Activated CD8-positive, alpha-beta T cell treated with anti-CD3 and anti-CD28 coated beads, Interleukin-2, amount 10 ng/mL, durations not matched to agents 7 days and 5 days (primary cell): ENCODE data around the gene ZNF726. TPM values are rescaled to one million over a fixed set of nuclear protein-coding genes. Genes with fewer than 3 reads are reported as not detected.
A peak's percentile ranks its signal among the peaks of the same experiment; 100 is the strongest.
"Not testable (repeated sequence)": the region's sequence is repeated elsewhere in the genome, so short reads cannot be mapped to it uniquely, and the experiment has no call there.

Source experiments
- ATAC-seq: fragments of 150-1000 bp; cut with Tn5 transposase; one replicate; pipeline ENCODE4 v1.10.0; 2021; ENCODE audit warnings: moderate library complexity
- CTCF ChIA-PET: fragments of 350-600 bp; sonication (Branson Sonifier 250); formaldehyde crosslinking; loops from one replicate; lab custom pipeline; 2021; ENCODE audit warnings: antibody characterized with exemption; lab: Charles Lee
- POLR2A ChIA-PET: fragments of 350-600 bp; sonication (Branson Sonifier 250); formaldehyde crosslinking; loops from one replicate; lab custom pipeline; 2021; ENCODE audit warnings: antibody characterized with exemption; lab: Charles Lee
- DNase-seq: peaks from one replicate; pipeline ENCODE4 v3.0.0-alpha.2; 2020
- H3K27ac Mint-ChIP-seq: one replicate; pipeline ENCODE4 v1.8.0; 2021; ENCODE audit warnings: mild to moderate bottlenecking, mixed read lengths
- H3K27me3 Mint-ChIP-seq: one replicate; pipeline ENCODE4 v1.8.0; 2021; ENCODE audit warnings: low read depth, mixed read lengths
- H3K36me3 Mint-ChIP-seq: one replicate; pipeline ENCODE4 v1.8.0; 2021; ENCODE audit warnings: low read depth, mixed read lengths
- H3K4me1 Mint-ChIP-seq: one replicate; pipeline ENCODE4 v1.8.0; 2021; ENCODE audit warnings: low read depth, mixed read lengths
- H3K4me3 Mint-ChIP-seq: one replicate; pipeline ENCODE4 v1.8.0; 2021; ENCODE audit warnings: mild to moderate bottlenecking, mixed read lengths
- H3K9me3 Mint-ChIP-seq: one replicate; pipeline ENCODE4 v1.8.0; 2022; ENCODE audit warnings: mixed read lengths; ENCODE audit not compliant: insufficient read depth
- total RNA-seq, 2 experiments: library from RNA; stranded (reverse); gene quantifications; one replicate each; pipeline ENCODE4 v1.2.3, GENCODE V29; 2021

The ZNF726 gene
- total RNA-seq, 2 experiments from 2014 or later: 16.6 to 16.7 TPM

DNA sequence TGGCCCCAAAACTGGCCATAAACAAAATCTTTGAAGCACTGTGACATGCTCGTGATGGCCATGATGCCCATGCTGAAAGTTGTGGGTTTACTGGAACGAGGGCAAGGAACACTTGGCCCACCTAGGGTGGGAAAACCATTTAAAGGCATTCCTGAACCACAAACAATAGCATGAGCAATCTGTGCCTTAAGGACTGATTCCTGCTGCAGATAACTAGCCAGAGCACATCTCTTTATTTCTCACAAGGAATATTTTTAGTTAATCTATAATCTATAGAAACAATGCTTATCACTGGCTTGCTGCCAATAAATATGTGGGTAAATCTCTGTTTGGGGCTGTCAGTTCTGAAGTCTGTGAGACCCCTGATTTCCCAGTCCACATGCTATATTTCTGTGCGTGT lies 10.3 kb upstream of the ZNF726 start:
- H3K36me3 Mint-ChIP-seq: no peaks in the 10 kb centered on the region
- peaks cover 29% of the 10 kb centered on the region for H3K9me3 Mint-ChIP-seq
- no peak overlapping the region for H3K27ac Mint-ChIP-seq
- no peaks in the 10 kb centered on the region for H3K27me3 Mint-ChIP-seq
- POLR2A ChIA-PET: no interaction called here
- no peak overlapping the region for H3K4me3 Mint-ChIP-seq
- CTCF ChIA-PET: no interaction called here
- H3K4me1 Mint-ChIP-seq: no peaks in the 10 kb centered on the region
- DNase-seq (no peak), ATAC-seq (no peak)

DNA sequence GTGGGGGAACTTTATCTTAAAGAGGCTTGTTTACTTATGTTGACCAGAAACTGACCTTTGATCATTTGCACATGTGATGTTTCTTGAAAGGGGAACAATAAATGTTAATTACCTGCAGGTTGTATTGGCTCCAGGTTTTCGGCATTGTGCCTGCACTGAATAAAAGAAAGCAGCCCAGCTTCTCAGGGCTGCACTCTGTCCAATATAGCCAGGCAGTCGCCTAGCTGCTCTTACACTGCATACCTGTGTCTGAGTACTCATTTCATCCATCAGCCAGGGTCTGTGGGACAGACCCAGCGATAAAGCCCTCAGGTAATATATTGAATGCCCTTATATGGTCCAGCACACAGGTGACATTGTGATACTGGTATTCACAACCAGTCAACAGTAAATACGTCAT lies 8.9 kb upstream of the ZNF726 start:
- ChIA-PET POLR2A (no interaction called here), CTCF (no interaction called here)
- no peaks in the 10 kb centered on the region for H3K36me3 Mint-ChIP-seq
- H3K27me3 Mint-ChIP-seq: no peaks in the 10 kb centered on the region
- H3K4me3 Mint-ChIP-seq: no peak overlapping the region
- ATAC-seq: no peak
- H3K27ac Mint-ChIP-seq: no peak overlapping the region
- DNase-seq: no peak
- no peaks in the 10 kb centered on the region for H3K4me1 Mint-ChIP-seq
- H3K9me3 Mint-ChIP-seq: peaks cover 32% of the 10 kb centered on the region

DNA sequence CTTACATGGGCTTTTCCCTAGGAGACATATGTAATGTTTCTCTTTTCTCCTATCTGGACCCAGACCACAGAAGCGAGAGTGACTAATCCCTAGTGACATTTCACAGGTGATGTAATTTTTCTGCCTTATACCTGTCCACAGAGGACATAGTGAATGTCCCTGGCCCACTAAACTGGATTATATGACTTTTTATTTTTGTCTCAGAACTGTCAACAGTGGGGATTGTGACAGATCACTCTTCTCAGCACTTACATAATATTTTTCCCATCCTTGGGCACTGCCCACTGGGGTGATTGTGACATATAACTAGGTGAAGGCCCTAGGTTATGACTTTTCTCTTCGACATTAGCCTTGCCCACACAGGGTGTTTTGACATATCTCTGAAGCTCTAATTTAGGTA lies 7.9 kb upstream of the ZNF726 start:
- CTCF ChIA-PET: no interaction called here

DNA sequence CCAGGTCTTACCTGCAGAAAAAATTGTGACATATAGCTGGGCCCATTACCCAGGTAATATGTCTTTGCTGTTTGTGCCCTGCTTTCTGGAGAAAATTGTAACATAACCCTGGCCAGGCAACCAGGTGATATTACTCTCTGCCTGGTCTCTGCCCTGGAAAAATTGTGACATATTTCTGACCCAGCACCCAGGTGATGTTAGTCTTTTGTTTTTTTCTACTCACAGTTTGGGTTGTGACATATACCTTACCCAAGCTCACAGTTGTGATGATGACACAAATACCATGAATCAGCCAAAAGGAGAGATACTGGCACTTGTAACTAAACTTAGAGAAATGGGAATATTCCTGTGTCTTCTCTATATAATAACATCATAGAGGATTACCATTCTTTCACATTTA lies 6.5 kb upstream of the ZNF726 start:
- no peak overlapping the region for H3K4me3 Mint-ChIP-seq
- ChIA-PET POLR2A (no interaction called here), CTCF (no interaction called here)
- no peaks in the 10 kb centered on the region for H3K27me3 Mint-ChIP-seq
- peaks cover 32% of the 10 kb centered on the region for H3K9me3 Mint-ChIP-seq
- H3K4me1 Mint-ChIP-seq: no peaks in the 10 kb centered on the region
- no peak for DNase-seq
- no peak for ATAC-seq
- H3K36me3 Mint-ChIP-seq: peaks cover under 1% of the 10 kb centered on the region
- H3K27ac Mint-ChIP-seq: no peak overlapping the region

More for the DNA sequence above, 7.9 kb upstream of the ZNF726 start:
- Mint-ChIP-seq H3K4me1 (no peaks in the 10 kb centered on the region), H3K27me3 (no peaks in the 10 kb centered on the region), H3K27ac (no peak overlapping the region), H3K4me3 (no peak overlapping the region), H3K9me3 (peaks cover 27% of the 10 kb centered on the region), H3K36me3 (no peaks in the 10 kb centered on the region)
- DNase-seq: no peak
- POLR2A ChIA-PET: no interaction called here
- no peak for ATAC-seq

DNA sequence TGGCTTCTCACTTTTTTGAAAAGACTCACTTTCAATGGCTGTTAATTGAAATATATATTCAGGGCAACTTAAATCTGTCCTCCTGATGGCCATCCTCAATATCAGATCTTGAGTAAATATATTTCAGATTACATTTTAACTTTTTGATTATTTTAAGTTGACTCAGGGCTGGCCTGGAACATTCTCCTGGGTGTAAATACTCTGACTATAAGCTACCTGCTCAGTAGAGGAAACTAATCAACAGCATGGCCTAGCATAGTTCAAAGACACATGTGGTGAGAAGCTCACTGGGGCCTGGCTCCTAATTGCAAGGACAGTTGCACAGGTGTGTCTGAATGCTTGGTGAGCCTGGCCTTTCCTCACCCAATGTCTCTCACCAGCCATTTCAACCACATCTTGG lies 5.5 kb upstream of the ZNF726 start:
- no peak overlapping the region for H3K4me3 Mint-ChIP-seq
- peaks cover 9% of the 10 kb centered on the region for H3K36me3 Mint-ChIP-seq
- ChIA-PET POLR2A (no interaction called here), CTCF (no interaction called here)
- H3K9me3 Mint-ChIP-seq: peaks cover 35% of the 10 kb centered on the region
- H3K27ac Mint-ChIP-seq: no peak overlapping the region
- ATAC-seq (no peak), DNase-seq (no peak)
- no peaks in the 10 kb centered on the region for H3K27me3 Mint-ChIP-seq
- peaks cover 3% of the 10 kb centered on the region for H3K4me1 Mint-ChIP-seq

DNA sequence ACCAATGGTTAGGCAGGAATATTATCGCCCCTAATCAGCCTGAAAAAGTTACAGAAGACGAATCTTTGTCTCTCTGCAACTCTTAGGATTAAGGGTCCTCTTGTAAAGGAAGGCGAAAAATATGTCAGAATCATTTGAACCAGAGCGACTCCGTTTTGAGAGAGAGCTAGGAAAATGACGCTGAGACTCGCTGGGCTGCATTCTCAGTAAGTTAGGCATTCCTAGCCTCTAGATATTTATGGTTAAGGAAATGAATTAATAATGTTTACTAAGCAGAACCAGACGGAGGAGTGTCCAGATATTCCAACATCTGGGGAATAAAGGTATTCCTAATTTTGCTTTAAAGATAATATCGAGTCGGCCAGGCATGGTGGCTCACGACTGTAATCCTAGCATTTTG lies 755 bp upstream of the ZNF726 start:
- H3K4me3 Mint-ChIP-seq: peak overlapping the region; percentile 95
- H3K36me3 Mint-ChIP-seq: peaks cover 47% of the 10 kb centered on the region
- H3K4me1 Mint-ChIP-seq: peaks cover 23% of the 10 kb centered on the region
- CTCF ChIA-PET: no interaction called here
- H3K9me3 Mint-ChIP-seq: peaks cover 39% of the 10 kb centered on the region
- DNase-seq (no peak), ATAC-seq (no peak)
- POLR2A ChIA-PET: interaction anchor here (1.0 to 2.3 kb wide), 6 partner anchors 17 to 640 kb away, joined by 4 to 26 read pairs (median 10); partner anchors contain the start of genes ZNF254 and ZNF91
- H3K27me3 Mint-ChIP-seq: no peaks in the 10 kb centered on the region
- peak overlapping the region; percentile 99 for H3K27ac Mint-ChIP-seq

DNA sequence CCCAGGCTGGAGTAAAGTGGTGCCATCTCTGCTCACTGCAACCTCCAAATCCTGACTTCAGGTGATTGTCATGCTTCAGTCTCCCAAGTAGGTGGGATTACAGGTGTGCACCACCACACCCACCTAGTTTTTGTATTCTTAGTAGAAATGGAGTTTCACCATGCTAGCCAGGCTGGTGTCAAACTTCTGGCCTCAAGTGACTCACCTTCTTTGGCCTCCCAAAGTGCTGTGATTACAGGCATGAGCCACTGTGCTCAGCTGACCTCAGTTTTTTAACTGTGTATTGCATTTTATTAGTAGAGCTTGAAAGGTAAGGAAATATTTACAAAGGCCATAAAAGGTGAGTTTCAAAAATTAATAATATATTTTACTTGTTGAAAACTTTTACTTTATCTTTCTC lies 2.3 kb downstream of the ZNF726 start:
- ChIA-PET POLR2A (interaction anchor here (1.3 kb wide), 1 partner anchor 522 kb away, joined by 3 read pairs; the partner anchor contains the start of gene ZNF91), CTCF (no interaction called here)
- H3K4me1 Mint-ChIP-seq: peaks cover 24% of the 10 kb centered on the region
- peaks cover 42% of the 10 kb centered on the region for H3K9me3 Mint-ChIP-seq
- DNase-seq (no peak), ATAC-seq (no peak)
- H3K27me3 Mint-ChIP-seq: no peaks in the 10 kb centered on the region
- peaks cover 73% of the 10 kb centered on the region for H3K36me3 Mint-ChIP-seq
- H3K4me3 Mint-ChIP-seq: no peak overlapping the region
- no peak overlapping the region for H3K27ac Mint-ChIP-seq

DNA sequence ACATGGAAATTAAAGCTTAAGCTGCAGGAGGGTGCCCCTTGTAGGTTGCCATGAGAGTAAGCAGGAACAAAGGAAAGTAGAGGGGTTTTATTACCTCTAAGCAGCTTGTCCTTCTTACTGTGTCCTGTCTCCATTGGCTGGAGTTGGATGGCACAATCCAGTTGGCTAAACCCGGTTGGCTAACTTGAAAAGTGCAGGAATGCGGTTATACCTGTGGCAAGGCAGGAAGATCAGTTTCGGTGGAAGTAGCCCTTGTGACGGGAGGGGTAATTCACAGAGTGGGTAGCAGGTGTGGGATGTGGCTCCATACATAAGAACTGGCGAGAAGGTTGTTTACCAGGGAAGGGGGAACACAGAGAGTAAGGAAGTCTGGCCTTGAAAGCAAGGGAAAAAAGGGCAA lies 3.2 kb downstream of the ZNF726 start:
- H3K27me3 Mint-ChIP-seq: no peaks in the 10 kb centered on the region
- ATAC-seq (no peak), DNase-seq (no peak)
- ChIA-PET CTCF (no interaction called here), POLR2A (interaction anchor here (1.8 kb wide), 1 partner anchor 160 kb away, joined by 5 read pairs; the partner anchor contains the start of gene ZNF681)
- peaks cover 24% of the 10 kb centered on the region for H3K4me1 Mint-ChIP-seq
- peaks cover 36% of the 10 kb centered on the region for H3K9me3 Mint-ChIP-seq
- no peak overlapping the region for H3K27ac Mint-ChIP-seq
- H3K36me3 Mint-ChIP-seq: peaks cover 82% of the 10 kb centered on the region
- H3K4me3 Mint-ChIP-seq: no peak overlapping the region

DNA sequence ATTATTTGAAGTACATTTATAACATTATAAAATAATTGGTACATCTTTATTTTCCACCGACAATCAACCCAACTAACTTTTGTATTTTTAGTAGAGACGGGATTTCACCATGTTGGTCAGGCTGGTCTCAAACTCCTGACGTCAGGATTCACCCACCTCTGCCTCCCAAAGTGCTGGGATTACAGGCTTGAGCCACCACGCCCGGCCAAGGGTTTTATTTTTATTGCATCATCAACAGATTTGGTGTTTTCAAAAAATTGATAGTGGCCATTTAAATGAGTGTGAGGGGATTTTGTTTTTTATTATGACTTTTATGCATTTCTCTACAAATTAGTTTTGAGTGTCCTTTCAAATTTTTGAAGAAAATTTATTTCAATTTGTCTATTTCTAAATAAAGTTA lies 10.6 kb downstream of the ZNF726 start:
- no peak overlapping the region for H3K27ac Mint-ChIP-seq
- no peak overlapping the region for H3K4me3 Mint-ChIP-seq
- peaks cover 21% of the 10 kb centered on the region for H3K9me3 Mint-ChIP-seq
- DNase-seq (no peak), ATAC-seq (no peak)
- POLR2A ChIA-PET: no interaction called here
- CTCF ChIA-PET: no interaction called here
- H3K4me1 Mint-ChIP-seq: no peaks in the 10 kb centered on the region
- peaks cover 65% of the 10 kb centered on the region for H3K36me3 Mint-ChIP-seq
- no peaks in the 10 kb centered on the region for H3K27me3 Mint-ChIP-seq

DNA sequence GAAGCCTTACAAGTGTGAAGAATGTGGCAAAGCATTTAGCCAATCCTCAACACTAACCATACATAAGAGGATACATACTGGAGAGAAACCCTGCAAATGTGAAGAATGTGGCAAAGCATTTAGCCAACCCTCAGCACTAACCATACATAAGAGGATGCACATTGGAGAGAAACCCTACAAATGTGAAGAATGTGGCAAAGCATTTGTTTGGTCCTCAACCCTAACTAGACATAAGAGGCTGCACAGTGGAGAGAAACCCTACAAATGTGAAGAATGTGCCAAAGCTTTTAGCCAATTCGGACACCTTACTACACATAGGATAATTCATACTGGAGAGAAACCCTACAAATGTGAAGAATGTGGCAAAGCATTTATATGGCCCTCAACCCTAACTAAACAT lies 18.2 kb downstream of the ZNF726 start:
- no peak for ATAC-seq

DNA sequence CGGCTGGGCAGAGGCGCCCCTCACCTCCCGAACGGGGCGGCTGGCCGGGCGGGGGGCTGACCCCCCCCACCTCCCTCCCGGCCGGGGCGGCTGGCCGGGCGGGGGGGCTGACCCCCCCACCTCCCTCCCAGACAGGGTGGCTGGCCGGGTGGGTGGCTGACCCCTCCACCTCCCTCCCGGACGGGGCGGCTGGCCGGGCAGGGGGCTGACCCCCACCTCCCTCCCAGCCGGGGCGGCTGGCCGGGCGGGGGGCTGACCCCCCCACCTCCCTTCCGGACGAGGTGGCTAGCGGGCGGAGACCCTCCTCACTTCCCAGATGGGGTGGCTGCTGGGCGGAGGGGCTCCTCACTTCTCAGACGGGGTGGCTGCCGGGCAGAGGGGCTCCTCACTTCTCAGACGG lies 22.3 kb downstream of the ZNF726 start:
- DNase-seq, H3K27me3 Mint-ChIP-seq, CTCF ChIA-PET, H3K27ac Mint-ChIP-seq, POLR2A ChIA-PET, ATAC-seq, H3K4me1 Mint-ChIP-seq, H3K4me3 Mint-ChIP-seq: not testable (repeated sequence)
- peaks cover 63% of the 10 kb centered on the region for H3K9me3 Mint-ChIP-seq
- peaks cover 60% of the 10 kb centered on the region for H3K36me3 Mint-ChIP-seq

More for the DNA sequence above, 18.2 kb downstream of the ZNF726 start:
- ChIA-PET POLR2A (interaction anchor here (0.7 kb wide), 1 partner anchor 154 kb away, joined by 3 read pairs; no protein-coding TSS in a partner anchor), CTCF (no interaction called here)
- Mint-ChIP-seq H3K4me3 (no peak overlapping the region), H3K4me1 (no peaks in the 10 kb centered on the region), H3K9me3 (peaks cover 52% of the 10 kb centered on the region), H3K36me3 (peaks cover 59% of the 10 kb centered on the region), H3K27me3 (no peaks in the 10 kb centered on the region), H3K27ac (no peak overlapping the region)
- DNase-seq: no peak

DNA sequence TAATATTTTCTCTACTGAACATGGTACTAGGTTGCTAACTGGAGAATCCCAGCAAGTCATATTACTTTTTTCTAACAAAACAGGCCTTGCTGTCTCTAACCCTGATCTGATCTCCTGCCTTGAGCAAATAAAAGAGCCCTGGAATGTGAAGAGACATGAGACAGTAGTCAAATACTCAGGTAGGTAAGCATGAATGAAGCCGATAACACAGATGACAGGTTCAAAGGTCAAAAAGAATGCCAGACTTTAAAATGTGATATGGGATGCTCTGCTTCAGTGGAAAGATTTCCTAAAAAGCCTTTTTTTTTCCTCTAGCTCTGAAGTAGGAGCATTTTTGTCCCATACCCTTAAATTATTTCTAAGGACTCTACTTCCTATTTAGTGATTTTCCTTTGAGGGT lies 28.7 kb downstream of the ZNF726 start:
- Mint-ChIP-seq H3K4me1 (peaks cover 7% of the 10 kb centered on the region), H3K36me3 (peaks cover 78% of the 10 kb centered on the region), H3K27me3 (no peaks in the 10 kb centered on the region), H3K9me3 (peaks cover 77% of the 10 kb centered on the region), H3K27ac (no peak overlapping the region), H3K4me3 (no peak overlapping the region)
- DNase-seq (no peak), ATAC-seq (no peak)
- ChIA-PET CTCF (no interaction called here), POLR2A (no interaction called here)

DNA sequence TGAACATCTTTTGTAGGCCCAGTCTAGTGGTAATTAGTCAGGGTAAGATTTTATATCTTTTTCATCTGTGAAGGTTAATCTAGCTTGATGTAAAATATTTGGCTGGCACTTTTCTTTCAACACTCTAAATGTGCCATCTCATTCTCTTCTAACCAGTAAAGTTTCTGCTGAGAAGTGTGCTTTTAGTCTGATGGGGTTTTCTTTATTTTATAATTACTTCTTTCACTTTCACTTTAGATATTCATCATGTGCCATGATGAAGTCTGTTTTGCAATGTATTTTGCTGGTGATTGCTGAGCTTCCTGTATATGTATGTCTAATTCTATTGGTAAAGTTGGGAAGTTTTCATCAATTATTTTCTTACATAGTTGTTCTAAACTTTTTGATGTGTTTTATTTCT lies 31.9 kb downstream of the ZNF726 start:
- ATAC-seq (no peak), DNase-seq (no peak)
- no peak overlapping the region for H3K27ac Mint-ChIP-seq
- CTCF ChIA-PET: no interaction called here
- H3K4me1 Mint-ChIP-seq: peaks cover 7% of the 10 kb centered on the region
- no peak overlapping the region for H3K4me3 Mint-ChIP-seq
- H3K9me3 Mint-ChIP-seq: peaks cover 64% of the 10 kb centered on the region
- H3K27me3 Mint-ChIP-seq: no peaks in the 10 kb centered on the region
- peaks cover 63% of the 10 kb centered on the region for H3K36me3 Mint-ChIP-seq
- POLR2A ChIA-PET: interaction anchor here (0.9 kb wide), 1 partner anchor 32 kb away, joined by 4 read pairs; the partner anchor contains the start of gene ZNF726
